Peyer's patch (tissue), 4 donors: ENCODE data around the gene DRAXIN.

ENCODE experiments used
- CTCF ChIP-seq, 6 experiments: fragments of 450-650 bp in 4 of 6; fragments of 200-600 bp in 2 of 6; sonication (generic) in 1 of 6; IDR thresholded peaks; one replicate each; pipeline ENCODE4 v1.5.1; 2017 to 2019; ENCODE audit warnings: antibody characterized with exemption in 6 of 6, mild to moderate bottlenecking in 3 of 6, moderate library complexity in 1 of 6
- POLR2A ChIP-seq, 2 donors: fragments of 450-650 bp; IDR thresholded peaks; one replicate each; pipeline ENCODE4 v1.5.1; 2017; ENCODE audit warnings: antibody characterized with exemption in 2 of 2, mild to moderate bottlenecking in 2 of 2, moderate library complexity in 2 of 2

GRCh38 chr1:11751087-11751486 lies 59.6 kb downstream of the DRAXIN start:
- TF ChIP-seq POLR2A (IDR thresholded peaks at IDR 0.05) (no peak), CTCF (IDR thresholded peaks at IDR 0.05) (no peak)
